ENCODE measurements around the gene MCTP1.
"Not testable (repeated sequence)": the region's sequence is repeated elsewhere in the genome, so short reads cannot be mapped to it uniquely, and the experiment has no call there.

Gene MCTP1

GRCh38 chr5:94870511-94871183 is 414.2 kb downstream of the MCTP1 start:
- DNase-seq (ENCODE audit: low read depth): no peak

GRCh38 chr5:94869921-94870320 is 415.0 kb downstream of the MCTP1 start:
- no peak for DNase-seq (ENCODE audit: low read depth)

GRCh38 chr5:94863951-94864350 is 420.9 kb downstream of the MCTP1 start:
- no peak for DNase-seq (ENCODE audit: low read depth)

- no peak for DNase-seq (ENCODE audit: low read depth)
These were observed 427.8 kb downstream of the MCTP1 start for GRCh38 chr5:94857111-94857510.

GRCh38 chr5:94856257-94856800 is 428.6 kb downstream of the MCTP1 start:
- DNase-seq (ENCODE audit: low read depth): no peak

GRCh38 chr5:94855543-94855942 is 429.4 kb downstream of the MCTP1 start:
- no peak for DNase-seq (ENCODE audit: low read depth)

- no peak for DNase-seq (ENCODE audit: low read depth)
These were observed 431.8 kb downstream of the MCTP1 start for GRCh38 chr5:94853120-94853519.

- no peak for DNase-seq (ENCODE audit: low read depth)
These were observed 433.9 kb downstream of the MCTP1 start for GRCh38 chr5:94850960-94851359.

- peak; percentile 7 for DNase-seq (ENCODE audit: low read depth)
These were observed 434.8 kb downstream of the MCTP1 start for GRCh38 chr5:94849821-94850736.

- no peak for DNase-seq (ENCODE audit: low read depth)
These were observed 435.6 kb downstream of the MCTP1 start for GRCh38 chr5:94849324-94849723.

- no peak for DNase-seq (ENCODE audit: low read depth)
These were observed 437.2 kb downstream of the MCTP1 start for GRCh38 chr5:94847726-94848125.

- no peak for DNase-seq (ENCODE audit: low read depth)
These were observed 437.9 kb downstream of the MCTP1 start for GRCh38 chr5:94847019-94847418.

GRCh38 chr5:94845696-94846095 is 439.2 kb downstream of the MCTP1 start:
- DNase-seq (ENCODE audit: low read depth): not testable (repeated sequence)

GRCh38 chr5:94841598-94842322 is 443.1 kb downstream of the MCTP1 start:
- DNase-seq (ENCODE audit: low read depth): no peak

- DNase-seq (ENCODE audit: low read depth): no peak
These were observed 451.0 kb downstream of the MCTP1 start for GRCh38 chr5:94833851-94834250.

GRCh38 chr5:94832685-94833084 is 452.2 kb downstream of the MCTP1 start:
- no peak for DNase-seq (ENCODE audit: low read depth)

GRCh38 chr5:94830520-94830919 is 454.4 kb downstream of the MCTP1 start:
- no peak for DNase-seq (ENCODE audit: low read depth)

- not testable (repeated sequence) for DNase-seq (ENCODE audit: low read depth)
These were observed 456.7 kb downstream of the MCTP1 start for GRCh38 chr5:94828222-94828621.

GRCh38 chr5:94820488-94820887 is 464.4 kb downstream of the MCTP1 start:
- no peak for DNase-seq (ENCODE audit: low read depth)

GRCh38 chr5:94818904-94819303 is 466.0 kb downstream of the MCTP1 start:
- no peak for DNase-seq (ENCODE audit: low read depth)

GRCh38 chr5:94815313-94816039 is 469.4 kb downstream of the MCTP1 start:
- DNase-seq (ENCODE audit: low read depth): no peak

- no peak for DNase-seq (ENCODE audit: low read depth)
These were observed 472.7 kb downstream of the MCTP1 start for GRCh38 chr5:94812232-94812631.
